GM12874 (cell line): ENCODE measurements around the gene TBC1D14.

Source experiments
- TF ChIP-seq, protein P1 (sequence below): IDR thresholded peaks from 2 replicates; pipeline ENCODE4 v1.5.1; 2011; ENCODE audit warnings: low read depth, mild to moderate bottlenecking, control low read depth, low read length, moderate library complexity; ENCODE audit not compliant: insufficient read depth

Gene TBC1D14

GRCh38 chr4:7015383-7016035, 105.9 kb downstream of the TBC1D14 start:
- TF ChIP-seq, protein P1, sequence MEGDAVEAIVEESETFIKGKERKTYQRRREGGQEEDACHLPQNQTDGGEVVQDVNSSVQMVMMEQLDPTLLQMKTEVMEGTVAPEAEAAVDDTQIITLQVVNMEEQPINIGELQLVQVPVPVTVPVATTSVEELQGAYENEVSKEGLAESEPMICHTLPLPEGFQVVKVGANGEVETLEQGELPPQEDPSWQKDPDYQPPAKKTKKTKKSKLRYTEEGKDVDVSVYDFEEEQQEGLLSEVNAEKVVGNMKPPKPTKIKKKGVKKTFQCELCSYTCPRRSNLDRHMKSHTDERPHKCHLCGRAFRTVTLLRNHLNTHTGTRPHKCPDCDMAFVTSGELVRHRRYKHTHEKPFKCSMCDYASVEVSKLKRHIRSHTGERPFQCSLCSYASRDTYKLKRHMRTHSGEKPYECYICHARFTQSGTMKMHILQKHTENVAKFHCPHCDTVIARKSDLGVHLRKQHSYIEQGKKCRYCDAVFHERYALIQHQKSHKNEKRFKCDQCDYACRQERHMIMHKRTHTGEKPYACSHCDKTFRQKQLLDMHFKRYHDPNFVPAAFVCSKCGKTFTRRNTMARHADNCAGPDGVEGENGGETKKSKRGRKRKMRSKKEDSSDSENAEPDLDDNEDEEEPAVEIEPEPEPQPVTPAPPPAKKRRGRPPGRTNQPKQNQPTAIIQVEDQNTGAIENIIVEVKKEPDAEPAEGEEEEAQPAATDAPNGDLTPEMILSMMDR: no peak

DNA sequence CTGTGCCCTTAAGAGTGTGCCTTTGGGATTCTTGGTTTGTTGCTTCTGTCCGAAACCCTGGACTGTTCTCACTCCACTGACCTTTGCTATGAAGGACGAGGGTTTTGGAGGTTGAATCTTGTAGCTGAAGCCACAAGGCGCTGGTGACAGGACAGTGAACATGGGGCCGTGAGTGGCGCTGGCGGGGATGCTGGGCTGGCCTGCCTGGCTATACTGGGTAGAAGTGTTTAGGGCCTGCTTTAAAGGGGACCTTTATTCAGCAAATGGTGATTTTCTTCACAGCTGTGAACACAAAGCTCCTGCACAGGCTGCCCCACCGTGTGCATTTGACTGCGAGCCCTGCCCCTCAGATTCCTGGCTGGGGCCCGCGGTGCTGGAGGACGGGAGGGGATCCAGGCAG, 106.5 kb downstream of the TBC1D14 start:
- TF ChIP-seq, protein P1: no peak

DNA sequence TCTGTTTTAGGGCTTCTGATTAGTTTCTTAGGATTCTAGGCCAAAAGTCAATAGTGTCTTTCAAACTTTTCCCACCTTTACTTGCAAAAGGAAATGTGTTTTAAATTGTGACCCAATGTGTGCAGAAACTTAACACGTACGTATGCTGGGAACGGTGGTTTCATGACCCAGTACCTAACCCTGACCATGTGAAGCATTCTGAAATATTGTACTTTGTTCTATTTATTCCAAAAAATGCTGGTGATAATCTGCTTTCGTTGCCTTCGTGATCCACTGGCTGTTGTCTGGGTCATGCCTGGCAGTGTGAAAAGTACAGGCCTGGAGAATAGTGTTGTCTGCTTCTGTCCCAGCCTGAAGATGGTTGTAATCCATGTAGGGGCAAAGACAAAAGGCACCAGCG, 106.9 kb downstream of the TBC1D14 start:
- TF ChIP-seq, protein P1: no peak

GRCh38 chr4:7017446-7018048, 107.9 kb downstream of the TBC1D14 start:
- TF ChIP-seq, protein P1: no peak

DNA sequence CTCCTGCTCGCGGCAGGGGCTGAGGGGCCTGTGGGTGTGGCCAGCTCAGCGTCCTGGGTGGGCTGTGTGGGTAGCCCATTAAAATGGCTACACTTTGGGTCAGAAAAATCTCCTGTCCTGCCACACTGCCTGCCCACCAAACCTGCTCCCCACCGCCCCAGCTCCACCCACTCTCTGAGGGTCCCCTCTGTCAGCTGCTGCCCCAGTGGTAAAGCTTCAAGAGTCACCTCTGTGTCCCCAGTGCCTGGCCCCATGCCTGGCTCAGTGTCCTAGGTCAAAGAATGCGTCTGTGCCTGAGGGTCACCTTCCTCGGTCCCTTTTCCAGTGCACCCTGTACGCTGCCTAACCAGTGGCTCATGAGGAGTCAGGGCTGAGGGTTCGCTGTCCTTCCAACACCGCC, 108.7 kb downstream of the TBC1D14 start:
- TF ChIP-seq, protein P1: no peak

DNA sequence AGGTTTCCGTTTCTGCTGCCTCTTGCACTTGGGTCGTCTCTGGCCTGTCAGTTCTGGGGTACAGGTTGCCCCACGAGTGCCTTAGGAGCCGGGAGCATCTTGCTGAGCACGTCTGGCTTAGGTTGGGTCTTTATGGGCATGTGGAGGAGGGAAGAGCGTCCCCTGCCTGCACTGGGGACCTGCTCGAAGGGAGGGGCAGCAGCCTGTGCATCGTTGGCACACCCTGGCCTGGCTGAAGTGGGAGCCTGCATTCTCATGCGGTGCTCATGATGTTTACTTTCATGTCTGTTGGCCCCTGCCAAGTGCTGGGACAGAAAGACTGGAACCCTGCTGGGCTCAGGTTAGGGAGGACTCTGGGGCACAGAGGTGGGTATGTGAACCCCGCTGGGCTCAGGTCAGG, 109.7 kb downstream of the TBC1D14 start:
- TF ChIP-seq, protein P1: no peak

DNA sequence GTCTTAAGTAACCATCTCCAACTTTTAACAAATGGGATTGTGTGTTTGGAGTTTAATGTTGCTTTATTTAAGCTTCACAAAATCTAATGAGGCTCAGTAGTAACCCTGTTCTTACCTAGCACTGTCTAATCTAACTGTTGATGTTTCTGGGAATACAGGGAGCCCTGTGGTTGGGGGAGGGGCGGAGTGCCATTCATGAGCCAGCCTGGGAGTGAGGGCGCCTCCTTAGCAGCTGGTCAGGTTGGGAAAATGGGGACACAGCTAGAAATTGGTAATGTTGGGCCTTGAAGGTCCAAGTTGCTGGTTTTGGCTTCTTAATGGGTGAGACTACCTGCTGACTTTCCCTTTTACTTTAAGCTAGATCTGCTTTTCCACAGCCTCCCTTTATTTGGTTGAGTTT, 110.7 kb downstream of the TBC1D14 start:
- TF ChIP-seq, protein P1: no peak

- TF ChIP-seq, protein P1: no peak
Measured at GRCh38 chr4:7020856-7021255, 111.2 kb downstream of the TBC1D14 start.
